Retinal pigment epithelial cell (primary cell): ENCODE results near the gene CAV3.

ENCODE experiments used
- DNase-seq: peaks from one replicate; pipeline ENCODE4 v3.0.0-alpha.2; 2010; ENCODE audit warnings: low read depth
- H3K4me3 ChIP-seq: 2 replicates; pipeline ENCODE4 v1.5.1; 2011; ENCODE audit warnings: mild to moderate bottlenecking, low read length, control low read depth, moderate library complexity
- CTCF ChIP-seq: conservative IDR thresholded peaks from 2 replicates; pipeline ENCODE4 v1.5.1; 2011; ENCODE audit warnings: low read depth, low read length, control low read depth, inconsistent platforms

CAV3 gene

GRCh38 chr3:8743911-8744310 lies 10.3 kb downstream of the CAV3 start:
- H3K4me3 ChIP-seq: no peak overlapping the region
- DNase-seq: no peak
- no peak for TF ChIP-seq CTCF

GRCh38 chr3:8745619-8746370 lies 12.2 kb downstream of the CAV3 start:
- no peak for TF ChIP-seq CTCF
- no peak for DNase-seq
- H3K4me3 ChIP-seq: no peak overlapping the region

- DNase-seq: no peak
- no peak for TF ChIP-seq CTCF
- H3K4me3 ChIP-seq: no peak overlapping the region
Measured at GRCh38 chr3:8746780-8747345, 13.3 kb downstream of the CAV3 start.

- H3K4me3 ChIP-seq: no peak overlapping the region
- TF ChIP-seq CTCF: no peak
- no peak for DNase-seq
Measured at GRCh38 chr3:8749316-8749715, 15.7 kb downstream of the CAV3 start.

GRCh38 chr3:8752832-8753231 lies 19.2 kb downstream of the CAV3 start:
- DNase-seq: no peak
- no peak for TF ChIP-seq CTCF

GRCh38 chr3:8755097-8755496 lies 21.5 kb downstream of the CAV3 start:
- no peak for DNase-seq
- no peak overlapping the region for H3K4me3 ChIP-seq
- no peak for TF ChIP-seq CTCF

More at GRCh38 chr3:8752832-8753231, 19.2 kb downstream of the CAV3 start:
- no peak overlapping the region for H3K4me3 ChIP-seq
